Measurements from ENCODE around the gene ERCC4.

ERCC4 gene

GRCh38 chr16:13950821-13951547 is 31.0 kb downstream of the ERCC4 start:
- DNase-seq: no peak

GRCh38 chr16:13951611-13952010 is 31.7 kb downstream of the ERCC4 start:
- no peak for DNase-seq

DNA sequence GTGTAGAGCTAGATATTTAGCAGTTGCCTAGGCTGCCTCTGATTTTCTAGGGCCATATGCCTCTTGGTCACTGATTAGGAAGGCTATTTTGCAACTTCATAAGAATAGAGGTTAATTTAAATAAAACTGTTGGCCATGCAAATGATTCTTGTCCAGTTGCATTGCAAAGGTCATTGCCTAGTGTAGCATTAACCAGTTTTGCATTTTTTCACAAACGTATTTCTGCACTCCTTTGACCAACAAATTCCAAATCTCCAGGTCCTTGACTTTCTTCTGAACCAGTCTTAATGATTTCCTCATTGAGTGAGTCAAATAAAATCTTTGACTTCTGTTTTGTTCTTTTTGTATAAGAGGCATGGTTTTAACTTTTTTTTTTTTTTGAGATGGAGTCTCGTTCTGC is 33.5 kb downstream of the ERCC4 start:
- DNase-seq: no peak

GRCh38 chr16:13956635-13957196 is 36.8 kb downstream of the ERCC4 start:
- no peak for DNase-seq

- DNase-seq: peak; percentile 65
These were observed 37.5 kb downstream of the ERCC4 start for GRCh38 chr16:13957197-13958078.

- DNase-seq: no peak
These were observed 38.5 kb downstream of the ERCC4 start for GRCh38 chr16:13958474-13958873.

GRCh38 chr16:13959626-13960025 is 39.7 kb downstream of the ERCC4 start:
- no peak for DNase-seq

DNA sequence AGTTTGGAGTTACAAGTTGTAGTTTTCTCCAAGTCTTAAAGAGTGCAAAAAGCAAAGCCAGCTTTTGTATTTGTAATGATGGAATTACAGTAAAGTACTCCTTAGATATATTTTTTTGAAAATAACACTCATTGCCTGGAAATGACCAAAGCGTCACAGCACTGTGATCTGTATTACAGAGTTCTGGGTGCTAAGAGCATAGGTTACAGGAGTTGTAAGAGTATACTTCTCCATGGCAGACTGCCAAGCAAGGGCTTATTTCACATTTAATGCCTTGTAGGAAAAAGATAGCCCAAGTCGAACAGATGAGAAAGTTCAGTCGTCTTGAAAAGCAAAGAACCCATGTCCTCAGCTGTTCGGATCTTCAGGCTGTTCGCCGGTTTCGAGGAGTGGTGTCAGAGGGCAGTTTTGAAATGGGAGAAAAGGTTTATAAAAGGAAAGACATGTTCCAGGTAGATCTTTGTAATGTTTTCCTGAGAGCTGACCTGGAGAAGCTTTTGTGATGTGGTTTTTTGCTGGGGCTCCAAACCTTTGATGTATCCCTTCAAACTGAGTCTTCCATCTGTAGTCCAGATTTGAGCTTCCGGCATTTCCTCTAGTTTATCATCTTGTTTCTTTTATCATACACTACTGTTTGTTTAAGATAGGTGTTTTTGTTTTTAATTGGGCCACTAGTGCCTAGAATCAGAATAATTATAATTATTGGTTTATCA is 41.3 kb downstream of the ERCC4 start:
- DNase-seq: no peak

DNA sequence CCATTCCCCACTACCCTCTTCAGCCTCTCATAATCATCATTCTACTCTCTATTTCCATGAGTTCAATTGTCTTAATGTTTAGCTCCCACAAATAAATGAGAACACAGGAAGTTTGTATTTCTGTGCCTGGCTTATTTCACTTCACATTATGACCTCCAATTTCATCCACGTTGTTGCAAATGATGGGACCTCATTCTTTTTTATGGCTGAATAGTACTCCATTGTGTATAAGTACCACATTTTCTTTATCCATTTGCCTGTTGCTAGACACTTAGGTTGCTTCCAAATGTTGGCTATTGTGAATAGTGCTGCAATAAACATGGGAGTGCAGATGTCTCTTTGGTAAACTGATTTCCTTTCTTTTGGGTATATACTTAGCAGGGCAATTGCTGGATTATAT is 42.3 kb downstream of the ERCC4 start:
- DNase-seq: no peak

- DNase-seq: no peak
These were observed 48.9 kb downstream of the ERCC4 start for GRCh38 chr16:13968835-13969234.

GRCh38 chr16:13969711-13970110 is 49.8 kb downstream of the ERCC4 start:
- no peak for DNase-seq

DNA sequence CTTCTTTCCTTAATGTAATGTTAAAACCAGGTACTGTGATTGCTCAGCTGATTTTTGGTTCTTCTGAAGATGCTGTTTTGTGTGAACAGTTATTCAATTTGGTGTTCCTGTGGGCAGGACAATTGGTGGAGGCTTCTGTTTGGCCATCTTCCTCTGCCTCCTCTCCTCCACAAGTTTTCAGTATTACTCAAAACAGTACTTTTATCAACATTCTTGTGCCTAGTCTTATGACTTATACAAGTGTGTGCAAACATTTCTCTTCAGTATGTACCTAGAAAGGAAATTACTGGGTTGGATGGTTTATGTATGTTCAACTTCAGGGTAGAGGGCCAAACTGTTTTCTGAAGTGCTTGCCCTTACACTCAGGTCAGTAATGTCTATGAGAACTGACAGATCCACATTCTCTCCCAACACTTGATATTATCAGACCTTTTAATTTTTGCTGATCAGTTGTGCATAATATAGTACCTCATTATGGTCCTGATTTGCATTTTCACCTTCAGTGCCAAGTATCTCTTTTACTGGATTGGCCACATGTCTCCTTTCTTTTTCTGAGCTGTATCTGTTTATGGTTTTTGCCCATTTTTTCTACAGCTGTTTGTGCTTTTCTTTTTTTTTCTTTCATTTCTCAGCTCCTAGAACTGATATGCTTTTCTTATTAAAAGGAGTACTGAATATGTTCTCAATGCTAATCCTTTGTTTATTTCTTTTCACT is 50.9 kb downstream of the ERCC4 start:
- DNase-seq: no peak

- DNase-seq: no peak
These were observed 53.5 kb downstream of the ERCC4 start for GRCh38 chr16:13973321-13974023.

DNA sequence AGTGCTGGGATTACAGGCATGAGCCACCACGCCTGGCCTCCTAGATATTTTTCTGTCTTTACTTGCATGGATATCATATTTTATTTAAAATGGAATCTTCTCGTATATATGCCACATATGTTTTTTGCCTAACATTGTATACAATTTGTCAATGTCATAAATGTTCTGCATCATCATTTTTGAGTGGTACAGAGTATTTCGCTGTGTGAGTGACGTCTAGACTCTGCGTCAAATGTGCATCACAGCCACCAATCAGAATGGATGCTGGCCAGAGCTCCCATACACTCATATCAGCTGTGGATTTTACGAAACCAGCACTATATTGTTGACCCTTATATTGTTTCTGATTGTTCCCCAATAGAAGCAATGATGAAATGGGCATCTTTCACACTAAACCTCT is 57.2 kb downstream of the ERCC4 start:
- DNase-seq: no peak

- DNase-seq: no peak
These were observed 62.5 kb downstream of the ERCC4 start for GRCh38 chr16:13982451-13982850.

GRCh38 chr16:13983625-13984024 is 63.7 kb downstream of the ERCC4 start:
- DNase-seq: no peak

DNA sequence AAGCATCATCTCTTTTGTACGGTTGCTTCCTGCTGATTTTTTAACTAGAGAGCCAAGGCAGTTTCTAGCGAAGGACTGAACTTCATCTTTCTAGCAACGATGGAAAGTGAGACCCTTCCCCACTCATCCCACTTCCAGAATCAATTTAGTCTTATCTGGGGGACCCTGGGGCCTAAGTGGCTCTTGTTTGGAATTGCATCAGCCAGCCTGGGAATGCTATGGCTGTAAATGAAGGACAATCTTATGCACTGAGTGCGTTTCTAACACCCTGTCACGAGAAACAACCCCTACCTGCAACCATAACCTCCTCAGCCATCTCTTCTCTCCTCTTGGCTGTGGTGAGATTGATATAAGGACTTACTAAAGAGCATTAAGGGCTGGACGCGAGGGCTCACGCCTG is 64.8 kb downstream of the ERCC4 start:
- DNase-seq: no peak

GRCh38 chr16:13988038-13988437 is 68.1 kb downstream of the ERCC4 start:
- no peak for DNase-seq

- DNase-seq: no peak
These were observed 72.4 kb downstream of the ERCC4 start for GRCh38 chr16:13992322-13992721.

DNA sequence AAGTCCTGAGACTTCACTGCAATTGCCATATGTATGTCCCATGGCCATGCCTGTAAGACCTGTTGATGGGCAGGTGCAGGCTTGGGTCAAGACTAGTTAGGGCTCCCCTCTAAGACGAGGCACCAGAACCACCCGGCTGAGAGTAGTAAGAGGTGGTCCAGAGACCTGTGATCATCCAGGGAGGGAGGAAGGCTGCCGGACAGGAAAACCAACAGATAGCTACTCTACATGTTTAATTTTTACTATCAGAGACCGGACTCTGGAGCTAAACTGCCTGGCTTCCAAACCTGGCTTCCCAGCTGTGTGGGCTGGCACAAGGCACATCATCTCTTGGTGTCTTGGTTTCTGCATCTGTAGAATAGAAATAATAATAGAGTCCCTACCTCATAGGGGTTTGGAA is 73.0 kb downstream of the ERCC4 start:
- no peak for DNase-seq

- DNase-seq: peak; percentile 32
These were observed 74.5 kb downstream of the ERCC4 start for GRCh38 chr16:13994239-13995106.

All from SHP77 treated with DMSO at 0.1 percent for 48 hours (cell line).